NT2/D1 (cell line): ENCODE results near the gene CHIC2.

ENCODE experiments used
- SUZ12 ChIP-seq: IDR thresholded peaks from 2 replicates; pipeline ENCODE4 v1.6.1; 2011; ENCODE audit not compliant: insufficient read length, insufficient read depth; ENCODE audit errors: extremely low read depth
- YY1 ChIP-seq: IDR thresholded peaks from 2 replicates; pipeline ENCODE4 v1.6.1; 2011; ENCODE audit not compliant: insufficient read length, insufficient read depth
- ZNF274 ChIP-seq: IDR thresholded peaks from 2 replicates; pipeline ENCODE4 v1.6.1; 2011; ENCODE audit warnings: mild to moderate bottlenecking, low read depth, low read length

DNA sequence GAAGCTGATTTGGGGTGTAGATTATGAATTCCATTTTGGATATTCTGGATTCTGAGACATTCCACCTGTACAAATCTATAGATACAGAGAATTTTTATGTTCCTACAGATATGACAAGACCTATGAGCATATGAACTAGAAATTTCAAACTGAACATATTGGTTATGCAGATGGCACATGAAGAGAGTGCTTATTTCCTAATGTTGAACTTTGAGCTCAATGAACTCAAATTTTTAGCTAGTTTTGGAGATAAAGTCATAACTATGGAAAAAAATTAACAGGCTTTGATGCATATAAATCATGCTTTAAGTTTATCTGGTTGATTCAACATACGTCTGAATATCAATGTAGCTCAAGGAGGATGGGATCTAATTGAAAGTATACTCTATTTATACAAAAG, 8.9 kb downstream of the CHIC2 start:
- no peak for TF ChIP-seq YY1
- TF ChIP-seq SUZ12, result no peak
- no peak for TF ChIP-seq ZNF274
